SK-N-DZ (cell line): Measurements from ENCODE around the gene PMP22.
A peak's percentile ranks its signal among the peaks of the same experiment; 100 is the strongest.
"Not testable (repeated sequence)": the region's sequence is repeated elsewhere in the genome, so short reads cannot be mapped to it uniquely, and the experiment has no call there.

Experiments used
- DNase-seq: peaks from one replicate; pipeline ENCODE4 v3.0.0-alpha.2; 2015; ENCODE audit warnings: low spot score
- small RNA-seq, 2 experiments: library from RNA; depleted of rRNA; stranded (forward); fragments of <200 nt; gene quantifications; one replicate each; pipeline ENCODE3, GENCODE V24; 2014

PMP22 gene

DNA sequence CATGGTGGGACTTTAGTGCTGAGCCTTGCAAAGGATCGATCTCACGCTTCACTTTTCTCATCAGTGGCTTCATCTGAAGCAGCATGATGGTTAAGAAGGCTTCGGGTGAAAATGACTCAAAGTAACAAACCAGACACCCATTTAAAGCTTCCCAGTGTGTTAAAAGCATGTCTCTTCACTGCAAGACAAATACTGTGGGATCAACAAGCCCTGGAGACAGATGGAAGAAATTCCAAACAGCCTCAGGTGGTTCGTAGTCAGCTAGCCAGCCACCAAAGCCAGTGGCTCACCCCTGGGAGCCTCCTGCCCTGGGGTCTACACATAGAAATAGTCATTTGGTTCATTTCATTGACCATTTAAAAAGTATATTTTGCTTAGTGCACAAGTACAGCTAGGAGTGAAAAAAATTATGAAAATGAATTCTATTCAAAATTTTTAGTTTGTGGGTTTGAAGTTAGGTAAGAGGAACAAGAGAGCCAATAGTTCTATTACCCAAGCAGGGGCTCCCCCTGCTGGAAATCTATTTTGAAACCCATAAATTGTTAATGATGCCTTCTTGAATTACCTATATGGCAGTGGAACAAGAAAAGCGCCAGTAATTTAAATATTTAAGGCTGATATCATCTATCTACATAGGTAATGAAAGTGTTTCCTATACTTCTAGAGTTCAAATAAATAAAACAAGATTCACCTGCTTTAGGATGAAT is 51.6 kb downstream of the PMP22 start:
- DNase-seq, result no peak

DNA sequence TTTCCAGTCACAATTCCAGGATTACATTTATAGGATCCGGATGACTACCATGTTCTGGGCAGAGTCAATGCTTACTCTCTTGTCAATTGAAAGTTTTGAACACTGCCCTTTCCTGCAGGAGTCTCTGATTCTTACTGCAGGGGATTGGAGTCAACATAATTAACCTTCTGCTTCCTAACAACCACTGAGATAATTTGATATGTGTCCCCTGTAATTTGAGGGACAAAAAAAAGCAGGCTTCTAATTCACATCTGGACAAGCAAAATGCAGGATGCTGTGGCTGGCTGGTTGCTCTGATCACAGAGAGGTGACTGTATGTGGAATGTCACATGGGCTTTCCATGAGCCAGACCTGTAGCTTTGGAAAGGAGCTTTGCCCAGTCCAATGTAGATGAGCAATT is 54.9 kb downstream of the PMP22 start:
- DNase-seq, result peak; percentile 66

DNA sequence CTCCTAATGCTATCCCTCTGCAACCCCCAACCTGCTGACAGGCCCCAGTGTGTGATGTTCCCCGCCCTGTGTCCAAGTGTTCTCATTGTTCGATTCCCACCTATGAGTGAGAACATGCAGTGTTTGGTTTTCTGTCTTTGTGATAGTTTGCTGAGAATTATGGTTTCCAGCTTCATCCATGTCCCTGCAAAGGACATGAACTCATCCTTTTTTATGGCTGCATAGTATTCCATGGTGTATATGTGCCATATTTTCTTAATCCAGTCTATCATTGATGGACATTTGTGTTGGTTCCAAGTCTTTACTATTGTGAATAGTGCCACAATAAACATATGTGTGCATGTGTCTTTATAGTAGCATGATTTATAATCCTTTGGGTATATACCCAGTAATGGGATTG is 62.1 kb downstream of the PMP22 start:
- not testable (repeated sequence) for DNase-seq

DNA sequence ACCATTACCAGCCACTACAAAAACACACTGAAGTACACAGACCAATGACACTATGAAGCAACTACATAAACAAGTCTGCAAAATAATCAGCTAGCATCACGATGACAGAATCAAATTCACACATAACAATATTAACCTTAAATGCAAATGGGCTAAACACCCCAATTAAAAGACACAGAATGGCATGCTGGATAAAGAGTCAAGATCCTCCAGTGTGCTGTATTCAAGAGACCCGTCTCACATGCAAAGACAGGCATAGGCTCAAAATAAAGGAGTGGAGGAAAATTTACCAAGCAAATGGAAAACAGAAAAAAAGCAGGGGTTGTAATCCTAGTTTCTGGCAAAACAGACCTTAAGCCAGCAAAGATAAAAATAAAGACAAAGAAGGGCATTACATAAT is 64.6 kb downstream of the PMP22 start:
- DNase-seq, result not testable (repeated sequence)

DNA sequence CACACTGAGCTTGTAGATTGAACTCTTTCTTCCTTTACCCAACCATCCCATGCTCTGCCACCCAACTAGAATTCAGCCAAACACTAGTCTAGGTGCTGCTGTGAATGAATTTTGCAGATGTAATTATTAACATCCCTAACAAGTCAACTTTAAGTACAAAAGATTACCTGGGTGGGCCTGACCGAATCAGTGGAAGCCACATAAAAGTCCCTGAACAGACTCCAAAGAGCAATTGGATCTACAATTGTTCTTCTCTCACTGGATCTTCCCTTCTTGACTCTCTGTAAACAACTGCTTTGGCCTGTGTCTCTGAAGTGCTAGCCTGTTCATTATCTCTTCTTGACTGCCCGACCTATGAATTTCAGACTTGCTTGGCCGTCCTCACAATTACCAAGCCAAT is 67.9 kb downstream of the PMP22 start:
- DNase-seq, result no peak

DNA sequence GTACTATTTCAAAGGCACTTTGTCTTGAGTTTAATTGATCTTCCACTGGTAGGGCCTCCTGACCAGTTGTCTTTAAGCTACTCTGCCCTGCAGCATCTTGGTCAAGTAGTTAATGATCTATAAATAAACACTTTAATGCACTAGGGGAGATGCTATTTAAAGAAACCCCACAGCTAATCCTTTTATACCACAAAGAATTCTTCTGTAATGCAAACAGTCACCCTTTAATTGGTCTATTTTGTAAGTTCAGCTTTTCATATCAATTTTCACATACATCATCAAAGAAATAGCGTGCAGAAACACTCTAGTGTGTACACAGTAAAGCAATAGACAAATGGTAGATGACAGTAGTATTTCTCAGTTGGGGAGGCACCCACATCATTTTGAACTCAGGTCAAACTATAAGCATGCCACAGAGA is 70.3 kb downstream of the PMP22 start:
- DNase-seq, result no peak

DNA sequence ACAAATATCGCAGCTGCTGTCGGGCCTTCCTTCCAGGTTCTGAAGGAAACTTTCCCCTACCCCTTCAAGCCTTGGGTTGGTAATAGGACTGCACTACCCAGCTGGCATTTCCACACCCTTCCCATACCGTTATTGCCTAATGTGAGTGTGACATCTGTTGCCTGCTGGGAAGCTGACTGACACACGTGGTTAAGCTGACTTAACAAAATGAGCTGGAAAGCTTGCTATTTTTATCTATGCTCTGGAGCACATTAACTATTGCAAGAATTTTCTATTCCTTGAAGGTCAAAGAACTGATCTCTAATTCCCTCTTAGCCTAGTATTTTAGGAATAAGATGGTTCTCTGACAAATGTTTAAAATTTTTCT is 79.5 kb downstream of the PMP22 start:
- no peak for DNase-seq

DNA sequence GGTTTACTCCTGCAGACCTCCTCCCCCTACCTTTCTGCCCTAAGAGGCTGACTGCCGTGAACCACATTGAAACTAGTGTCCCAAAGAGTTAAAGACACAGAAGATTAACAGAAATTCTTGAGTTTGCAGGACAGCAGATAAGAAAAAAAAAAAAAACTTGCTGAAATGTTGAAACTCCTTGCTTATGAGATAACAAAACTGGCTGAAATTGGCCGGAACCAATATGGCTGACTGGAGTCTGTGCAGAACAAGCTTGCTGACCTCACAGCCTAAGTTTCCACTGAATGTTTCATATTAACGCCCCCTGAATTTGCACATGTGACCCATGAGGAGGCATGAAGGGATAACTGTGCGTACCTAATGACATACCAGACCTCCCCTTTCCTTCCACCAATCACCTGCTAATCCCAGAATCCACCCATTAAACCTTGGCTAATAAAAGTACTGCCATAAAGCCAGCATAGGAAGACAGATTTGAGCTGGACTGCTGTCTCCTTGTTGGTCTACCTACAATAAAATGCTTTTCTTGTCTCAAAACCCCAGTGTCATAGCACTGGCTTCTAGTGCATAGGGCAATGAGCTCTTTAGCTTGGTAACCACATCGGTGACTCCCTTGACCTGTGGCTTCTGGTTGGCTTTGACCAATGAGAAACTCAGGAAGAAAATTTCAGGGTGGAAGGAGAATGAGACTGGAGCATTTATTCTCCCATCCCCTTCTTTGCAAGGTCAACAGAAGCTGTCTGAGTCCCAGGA is 80.1 kb downstream of the PMP22 start:
- no peak for DNase-seq

DNA sequence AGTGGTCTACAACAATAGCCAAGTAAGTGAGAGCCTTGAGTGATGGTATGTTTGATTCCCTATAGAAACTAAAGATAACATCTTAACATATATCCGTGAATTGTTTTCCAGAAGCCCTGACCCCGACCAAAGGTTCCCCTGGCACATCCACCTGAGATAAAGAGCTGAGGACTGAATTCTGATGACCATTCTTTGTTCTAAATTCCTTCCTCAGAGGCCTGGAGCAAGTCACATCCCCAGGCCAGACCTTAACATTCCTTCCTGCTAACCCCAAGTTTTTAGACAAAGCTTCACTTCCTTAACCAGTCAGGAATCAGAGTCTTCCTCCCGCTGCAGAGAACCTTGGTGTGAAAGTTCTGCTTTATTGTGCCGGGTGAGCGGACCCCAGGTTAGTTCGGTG is 83.3 kb downstream of the PMP22 start:
- no peak for DNase-seq

DNA sequence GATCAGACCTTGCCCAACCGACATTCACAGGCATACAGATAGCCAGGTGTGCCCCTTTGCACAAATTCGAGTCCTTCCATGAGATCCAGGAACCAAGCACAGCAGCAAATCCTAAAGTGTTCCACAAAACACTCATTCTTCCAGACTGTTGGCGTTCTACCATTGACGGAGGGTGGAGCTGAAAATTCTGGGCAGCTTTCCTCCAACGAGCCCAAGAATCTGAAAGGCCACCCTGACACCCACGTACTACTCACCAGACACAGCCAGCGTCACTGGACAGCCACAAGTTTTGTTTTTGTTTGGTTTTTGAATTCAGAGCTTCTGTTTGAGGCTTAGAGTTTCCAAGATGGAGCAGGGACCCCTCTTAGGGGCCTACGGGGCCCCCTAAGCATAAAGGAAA is 83.8 kb downstream of the PMP22 start:
- DNase-seq, result no peak

DNA sequence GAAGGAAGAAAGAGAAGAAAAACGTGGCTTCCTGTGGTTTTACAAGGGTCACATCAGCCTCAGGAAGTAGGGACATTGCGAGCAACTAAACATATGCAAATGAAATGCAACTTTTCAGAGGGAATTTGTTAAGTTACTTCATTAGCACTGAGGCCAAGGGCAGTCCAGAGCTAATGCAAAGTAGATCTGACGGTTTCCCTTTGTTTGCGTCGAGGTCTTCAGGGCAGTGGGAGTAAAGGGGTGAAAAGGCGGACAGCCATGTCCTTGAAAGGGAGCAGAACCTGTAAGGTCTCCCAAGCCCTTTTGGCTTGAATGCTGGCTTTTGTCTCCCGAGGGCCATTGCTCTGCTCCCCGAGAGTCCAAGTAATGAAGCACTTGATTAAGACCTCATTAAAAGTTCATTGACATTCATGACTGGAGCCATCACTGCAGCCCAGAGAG is 85.0 kb downstream of the PMP22 start:
- DNase-seq, result no peak

Small RNAs within 50 kb of the gene (small RNA-seq; reads per million reads assigned to genes)
- 0 reads per million in 2 experiments for gene MIR4731
- gene RNU6-799P, result 0 reads per million in 2 experiments
